Measurements from ENCODE around the gene LRRC4B.
"Not testable (repeated sequence)": the region's sequence is repeated elsewhere in the genome, so short reads cannot be mapped to it uniquely, and the experiment has no call there.

LRRC4B gene, protein sequence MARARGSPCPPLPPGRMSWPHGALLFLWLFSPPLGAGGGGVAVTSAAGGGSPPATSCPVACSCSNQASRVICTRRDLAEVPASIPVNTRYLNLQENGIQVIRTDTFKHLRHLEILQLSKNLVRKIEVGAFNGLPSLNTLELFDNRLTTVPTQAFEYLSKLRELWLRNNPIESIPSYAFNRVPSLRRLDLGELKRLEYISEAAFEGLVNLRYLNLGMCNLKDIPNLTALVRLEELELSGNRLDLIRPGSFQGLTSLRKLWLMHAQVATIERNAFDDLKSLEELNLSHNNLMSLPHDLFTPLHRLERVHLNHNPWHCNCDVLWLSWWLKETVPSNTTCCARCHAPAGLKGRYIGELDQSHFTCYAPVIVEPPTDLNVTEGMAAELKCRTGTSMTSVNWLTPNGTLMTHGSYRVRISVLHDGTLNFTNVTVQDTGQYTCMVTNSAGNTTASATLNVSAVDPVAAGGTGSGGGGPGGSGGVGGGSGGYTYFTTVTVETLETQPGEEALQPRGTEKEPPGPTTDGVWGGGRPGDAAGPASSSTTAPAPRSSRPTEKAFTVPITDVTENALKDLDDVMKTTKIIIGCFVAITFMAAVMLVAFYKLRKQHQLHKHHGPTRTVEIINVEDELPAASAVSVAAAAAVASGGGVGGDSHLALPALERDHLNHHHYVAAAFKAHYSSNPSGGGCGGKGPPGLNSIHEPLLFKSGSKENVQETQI

DNA sequence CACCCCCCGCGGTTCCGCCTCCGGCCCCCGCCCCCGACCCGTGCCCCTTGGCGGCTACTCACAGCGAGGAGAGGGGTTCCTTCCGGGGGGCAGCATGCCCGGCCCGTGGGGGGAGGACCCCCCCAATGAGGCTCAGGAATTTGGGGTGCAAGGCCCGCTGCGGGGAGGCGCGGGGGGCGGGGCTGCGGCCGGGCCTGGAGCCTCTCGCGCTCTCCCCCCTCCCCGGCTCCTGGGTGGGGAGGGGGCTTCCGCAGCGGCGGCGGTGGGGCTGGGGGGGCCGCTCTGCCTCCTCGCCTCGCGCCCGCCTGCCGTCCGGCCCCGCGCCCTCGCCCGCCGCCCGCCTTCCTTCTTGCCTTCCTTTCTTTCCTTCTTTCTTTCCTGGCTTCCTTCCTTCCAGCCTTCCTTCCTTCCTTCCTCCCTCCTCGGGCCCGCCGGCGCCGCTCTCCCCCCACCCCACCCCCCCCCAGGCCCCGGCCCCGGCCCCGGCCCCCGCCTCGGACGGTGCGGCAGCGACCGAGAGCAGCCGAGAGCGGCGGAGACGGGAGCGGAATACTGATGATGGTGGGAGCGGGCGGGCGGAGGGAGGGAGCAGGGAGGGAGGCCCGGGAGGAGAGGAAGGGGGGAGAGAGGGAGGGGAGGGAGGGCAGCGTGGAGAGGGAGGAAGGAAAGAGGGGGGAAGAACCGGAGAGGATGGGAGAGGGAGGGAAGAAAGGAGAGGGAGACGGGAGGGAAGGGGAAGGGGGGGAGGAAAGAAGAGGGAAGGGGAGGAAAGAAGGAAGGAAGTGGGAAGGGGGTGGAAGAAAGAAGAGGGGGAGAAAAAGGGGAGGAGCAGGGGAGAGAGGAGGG, at the start of gene LRRC4B:
TSS of gene LRRC4B (minus strand) at position 554 of the 846 bp plus-strand sequence. CDS start 19,597 bp downstream, outside the sequence.
- peak; percentile 27 for DNase-seq

DNA sequence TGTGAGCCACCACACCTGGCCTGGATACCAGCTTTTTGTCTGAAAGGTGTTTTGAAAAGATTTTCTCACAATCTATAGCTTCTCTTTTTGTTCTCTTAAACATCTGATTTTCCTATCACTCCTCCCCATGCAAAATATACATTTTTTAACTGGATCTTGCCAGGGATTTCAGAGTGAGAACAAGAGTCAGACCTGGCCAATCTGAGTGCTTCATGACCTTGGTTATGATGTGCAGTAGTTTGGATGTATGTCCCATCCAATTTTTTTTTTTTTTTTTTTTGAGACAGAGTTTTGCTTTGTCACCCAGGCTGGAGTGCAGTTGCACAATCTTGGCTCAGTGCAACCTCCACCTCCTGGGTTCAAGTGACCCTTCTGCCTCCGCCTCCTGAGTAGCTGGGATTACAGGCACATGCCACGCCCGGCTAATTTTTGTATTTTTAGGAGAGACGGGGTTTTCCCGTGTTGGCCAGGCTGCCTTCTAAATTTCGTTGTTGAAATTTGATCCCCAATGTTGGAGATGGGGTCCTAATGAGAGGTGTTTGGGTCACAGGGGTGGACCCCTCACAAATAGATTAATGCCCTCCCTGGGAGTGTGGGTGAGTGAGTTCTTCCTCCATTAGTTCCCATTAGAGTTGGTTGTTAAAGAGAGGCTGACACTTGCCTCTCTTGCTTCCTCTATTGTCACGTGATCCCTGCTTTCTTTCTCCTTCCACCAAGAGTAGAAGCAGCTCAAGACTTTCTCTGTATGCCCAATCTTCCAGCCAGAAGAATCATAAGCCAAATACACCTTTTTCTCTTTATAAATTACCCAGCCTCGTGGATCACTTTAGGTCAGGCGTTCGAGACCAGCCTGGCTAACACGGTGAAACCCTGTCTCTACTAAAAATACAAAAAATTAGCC, 44.5 kb upstream of the LRRC4B start:
- DNase-seq: not testable (repeated sequence)

DNA sequence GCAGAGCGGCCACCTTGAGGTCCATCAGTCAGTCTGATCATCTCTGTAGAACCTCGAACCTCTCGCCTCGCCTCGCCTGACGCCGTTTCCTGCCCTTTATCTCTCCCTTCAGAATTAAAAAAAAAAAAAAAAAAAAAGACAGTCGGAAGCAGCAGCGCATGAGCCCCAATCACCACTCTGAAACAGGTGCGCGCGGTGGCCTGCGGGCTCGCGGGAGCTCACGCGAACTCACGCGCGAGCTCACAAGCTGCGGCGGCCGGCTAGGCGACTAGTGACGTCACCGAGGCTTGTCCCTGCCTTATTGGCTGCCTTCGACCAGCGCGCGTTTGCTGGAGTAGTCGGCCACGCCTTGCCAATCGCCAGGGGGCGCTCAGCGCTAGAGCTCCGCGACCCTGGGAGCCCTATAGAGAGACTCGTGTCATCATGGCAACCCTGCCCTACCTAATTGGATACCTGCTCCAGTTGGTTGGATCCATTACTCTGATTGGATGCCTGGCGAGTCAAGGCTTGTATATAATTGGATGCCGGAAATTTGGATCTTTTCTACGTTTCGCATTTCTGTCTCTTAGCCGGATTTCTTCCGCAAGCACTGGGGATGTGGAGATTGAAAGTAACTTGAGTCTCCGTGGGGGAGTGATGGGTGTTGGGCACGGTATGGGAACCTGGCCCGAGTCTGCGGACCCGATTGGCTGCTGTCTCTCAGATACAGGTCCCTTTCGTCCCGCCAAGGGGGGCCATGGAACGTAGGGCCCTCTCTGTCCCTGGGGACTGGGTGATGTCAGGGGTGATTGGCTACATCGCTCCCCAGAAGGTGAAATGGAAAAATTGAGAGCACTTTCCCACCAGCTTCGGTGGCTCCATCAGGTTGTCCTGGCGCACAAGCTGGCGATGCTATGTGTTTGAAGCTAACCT, 39.9 kb upstream of the LRRC4B start:
- DNase-seq: no peak

DNA sequence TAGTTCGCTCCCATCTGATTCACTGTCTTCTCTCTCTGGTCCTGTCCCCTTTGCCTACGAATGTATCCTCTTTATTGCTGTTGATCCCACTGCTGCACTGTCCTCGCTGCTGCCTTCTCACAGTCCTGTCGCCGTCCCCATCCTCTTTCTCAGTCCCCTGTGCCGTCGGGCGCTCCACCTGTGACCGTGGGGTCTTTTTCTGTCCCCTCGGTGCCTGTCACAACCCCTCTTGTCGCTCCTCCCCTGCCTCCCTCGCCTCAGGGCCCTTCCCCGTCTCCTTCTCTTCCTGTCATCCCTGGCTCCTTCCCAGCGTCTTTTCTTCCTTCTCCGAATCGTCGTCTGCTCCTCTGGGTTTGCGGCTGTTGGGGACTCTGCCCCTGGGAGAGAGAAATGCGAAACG, 39.2 kb upstream of the LRRC4B start:
- no peak for DNase-seq

DNA sequence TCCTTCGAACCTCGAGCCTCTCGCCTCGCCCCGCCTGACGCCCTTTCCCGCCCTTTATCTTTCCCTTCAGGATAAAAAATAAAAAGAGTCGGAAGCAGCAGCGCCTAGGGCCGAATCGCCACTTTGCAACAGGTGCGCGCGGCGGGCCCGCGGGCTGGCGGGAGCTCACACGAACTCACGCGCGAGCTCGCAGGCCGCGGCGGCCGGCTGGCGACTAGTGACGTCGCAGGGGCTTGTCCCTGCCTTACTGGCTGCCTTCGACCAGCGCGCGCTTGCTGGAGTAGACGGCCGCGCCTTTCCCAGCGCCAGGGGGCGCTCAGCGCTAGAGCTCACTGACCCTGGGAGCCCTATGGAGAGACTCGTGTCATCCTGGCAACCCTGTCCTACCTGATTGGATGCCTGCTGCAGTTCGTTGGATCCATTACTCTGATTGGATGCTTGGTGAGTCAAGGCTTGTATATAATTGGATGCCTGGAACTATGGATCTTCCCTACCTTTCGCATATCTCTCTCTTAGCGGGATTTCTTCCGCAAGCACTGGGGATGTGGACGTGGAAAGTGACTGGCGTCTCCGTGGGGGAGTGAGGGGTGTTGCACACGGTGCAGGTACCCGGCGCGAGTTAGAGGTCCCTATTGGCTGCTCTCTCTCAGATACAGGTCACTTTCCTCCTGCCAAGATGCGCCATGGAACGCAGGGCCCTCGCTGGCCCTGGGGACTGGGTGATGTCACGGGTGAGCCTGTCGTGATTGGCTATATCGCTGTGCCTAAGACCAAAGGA, 38.0 kb upstream of the LRRC4B start:
- DNase-seq: not testable (repeated sequence)

DNA sequence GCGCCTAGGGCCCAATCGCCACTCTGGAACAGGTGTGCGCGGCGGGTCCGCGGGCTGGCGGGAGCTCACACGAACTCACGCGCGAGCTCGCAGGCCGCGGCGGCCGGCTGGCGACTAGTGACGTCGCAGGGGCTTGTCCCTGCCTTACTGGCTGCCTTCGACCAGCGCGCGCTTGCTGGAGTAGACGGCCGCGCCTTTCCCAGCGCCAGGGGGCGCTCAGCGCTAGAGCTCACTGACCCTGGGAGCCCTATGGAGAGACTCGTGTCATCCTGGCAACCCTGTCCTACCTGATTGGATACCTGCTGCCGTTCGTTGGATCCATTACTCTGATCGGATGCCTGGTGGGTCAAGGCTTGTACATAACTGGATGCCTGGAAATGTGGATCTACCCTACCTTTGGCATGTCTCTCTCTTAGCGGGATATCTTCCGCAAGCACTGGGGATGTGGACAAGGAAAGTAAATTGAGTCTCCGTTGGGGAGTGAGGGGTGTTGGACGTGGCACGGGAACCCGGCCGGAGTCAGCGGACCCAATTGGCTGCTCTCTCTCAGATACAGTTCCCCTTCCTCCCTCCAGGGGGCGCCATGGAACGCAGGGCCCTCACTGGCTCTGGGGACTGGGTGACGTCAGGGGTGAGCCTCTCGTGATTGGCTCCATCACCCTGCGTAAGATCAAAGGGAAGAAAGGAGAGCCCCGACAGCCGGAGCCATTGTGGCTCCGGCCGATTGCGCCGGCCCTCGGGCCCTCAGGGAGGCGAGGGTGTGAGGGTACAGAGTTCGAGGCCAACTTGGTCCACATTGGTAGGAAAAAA, 36.2 kb upstream of the LRRC4B start:
- not testable (repeated sequence) for DNase-seq

DNA sequence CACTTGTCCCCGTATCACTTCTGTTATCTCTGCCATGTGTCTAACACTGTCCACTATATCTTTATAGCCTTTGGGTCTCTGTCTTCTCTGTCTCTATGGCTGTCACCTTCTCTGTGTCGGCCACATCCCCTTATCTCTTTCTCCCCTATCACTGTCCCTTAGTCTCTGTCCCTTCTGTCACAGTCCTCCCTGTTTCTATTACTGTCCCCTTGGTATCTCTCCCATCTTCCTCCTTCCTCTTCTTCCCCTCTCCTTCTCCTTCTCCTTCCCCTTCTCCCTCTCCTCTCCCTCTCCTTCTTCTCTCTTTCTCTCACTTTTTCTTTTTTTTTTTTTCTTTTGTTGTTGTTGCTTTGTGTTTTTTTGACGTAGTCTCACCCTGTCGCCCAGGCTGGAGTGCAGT, 34.7 kb upstream of the LRRC4B start:
- no peak for DNase-seq

DNA sequence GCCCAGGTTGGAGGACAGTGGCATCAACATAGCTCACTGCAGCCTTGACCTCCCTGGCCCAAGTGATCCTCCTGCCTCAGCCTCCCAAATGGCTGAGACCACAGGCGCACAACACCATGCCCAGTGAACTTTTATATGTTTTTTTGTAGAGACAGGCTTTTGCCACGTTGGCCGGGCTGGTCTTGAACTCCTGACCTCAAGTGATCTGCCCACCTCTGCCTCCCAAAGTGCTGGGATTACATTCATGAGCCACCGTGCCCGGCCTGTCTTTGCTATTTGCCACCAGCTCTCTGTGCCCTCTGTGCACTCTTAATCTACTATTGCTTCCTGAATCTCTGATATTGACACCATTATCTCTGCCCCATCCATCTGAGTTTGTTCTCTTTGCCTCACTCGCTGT, 34.3 kb upstream of the LRRC4B start:
- no peak for DNase-seq

DNA sequence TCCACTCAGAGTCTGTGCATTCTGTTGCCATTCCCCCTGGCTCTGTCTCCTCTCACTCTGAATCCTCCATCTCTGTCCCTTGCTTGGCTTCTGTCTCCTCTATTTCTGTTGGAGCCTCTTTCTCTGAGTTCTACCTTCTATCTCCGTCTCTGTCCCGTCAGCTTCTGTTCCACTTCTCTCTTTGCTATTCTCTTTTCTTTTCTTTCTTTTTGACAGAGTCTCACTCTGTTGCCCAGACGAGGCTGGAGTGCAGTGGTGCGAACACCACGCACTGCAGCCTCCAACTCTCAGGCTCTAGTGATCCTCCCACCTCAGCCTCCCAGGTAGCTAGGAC, 33.8 kb upstream of the LRRC4B start:
- DNase-seq: no peak

DNA sequence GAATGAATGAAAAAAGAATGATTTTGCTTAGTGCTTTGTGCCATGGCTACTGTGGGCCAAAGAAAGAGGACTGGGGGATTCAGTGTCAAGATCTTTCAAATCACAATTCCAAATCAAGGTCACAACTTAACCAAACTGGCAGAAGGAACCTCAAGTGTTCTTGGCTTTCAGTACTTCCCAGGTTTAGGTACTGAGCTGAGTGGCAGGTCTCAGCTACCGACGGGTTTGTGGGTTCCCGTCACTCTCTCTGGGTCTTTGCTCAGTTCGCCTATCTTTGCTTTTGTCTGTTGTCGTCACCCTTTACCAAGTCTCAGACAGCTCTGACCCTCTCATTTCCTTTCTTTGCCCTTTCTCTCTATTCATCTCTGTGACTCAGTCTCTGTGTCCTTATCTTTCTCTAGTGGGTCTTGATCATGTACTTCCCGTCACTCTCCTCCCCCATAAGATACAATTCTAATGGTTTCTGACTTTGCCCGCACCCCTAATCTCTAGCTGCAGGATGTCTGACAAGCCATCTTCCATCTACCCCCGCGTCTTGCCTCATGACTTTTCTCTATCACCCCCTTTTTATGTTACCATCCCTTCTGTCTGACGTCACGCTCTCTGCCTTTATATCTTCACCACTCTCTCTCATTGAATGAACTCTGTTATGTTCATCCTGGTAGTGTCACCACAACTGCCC, 33.3 kb upstream of the LRRC4B start:
- DNase-seq: no peak

DNA sequence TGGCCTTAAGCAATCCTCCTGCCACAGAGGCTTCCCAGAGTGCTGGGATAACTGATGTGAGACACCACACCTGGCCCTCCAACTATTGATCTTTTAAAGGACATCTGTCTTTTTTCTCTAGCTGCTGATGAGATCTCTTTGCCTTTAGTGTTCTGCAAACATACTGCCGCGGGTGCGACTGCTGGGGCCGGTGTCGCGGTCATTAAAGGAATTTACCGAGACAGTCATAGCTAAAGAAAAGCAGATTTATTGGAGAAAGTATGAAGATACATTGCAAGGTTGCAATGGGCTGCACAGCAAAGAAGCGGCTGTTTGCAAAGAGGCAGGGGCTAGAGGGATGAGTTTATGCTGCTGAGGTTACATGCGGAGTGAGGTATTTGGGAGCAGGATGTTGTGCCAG, 31.2 kb upstream of the LRRC4B start:
- no peak for DNase-seq

DNA sequence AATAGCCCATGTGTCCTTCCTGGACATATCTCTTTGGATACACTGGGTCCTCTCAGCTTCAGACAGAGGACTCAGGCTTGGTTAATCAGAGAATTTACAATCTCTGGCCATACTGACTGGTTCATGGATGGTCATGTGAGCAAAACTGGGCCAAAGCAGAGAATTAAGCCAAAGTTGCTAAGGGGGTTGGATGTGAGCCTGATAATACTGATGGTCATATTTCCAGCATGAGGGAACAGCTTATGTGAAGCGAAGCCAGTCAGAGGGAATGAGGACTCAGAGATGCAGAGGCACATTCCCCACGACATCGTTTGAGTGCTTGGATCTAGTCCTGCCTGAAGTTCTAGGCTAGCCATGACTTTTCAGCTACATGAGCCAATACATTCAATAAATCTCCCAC, 22.0 kb upstream of the LRRC4B start:
- DNase-seq: no peak

DNA sequence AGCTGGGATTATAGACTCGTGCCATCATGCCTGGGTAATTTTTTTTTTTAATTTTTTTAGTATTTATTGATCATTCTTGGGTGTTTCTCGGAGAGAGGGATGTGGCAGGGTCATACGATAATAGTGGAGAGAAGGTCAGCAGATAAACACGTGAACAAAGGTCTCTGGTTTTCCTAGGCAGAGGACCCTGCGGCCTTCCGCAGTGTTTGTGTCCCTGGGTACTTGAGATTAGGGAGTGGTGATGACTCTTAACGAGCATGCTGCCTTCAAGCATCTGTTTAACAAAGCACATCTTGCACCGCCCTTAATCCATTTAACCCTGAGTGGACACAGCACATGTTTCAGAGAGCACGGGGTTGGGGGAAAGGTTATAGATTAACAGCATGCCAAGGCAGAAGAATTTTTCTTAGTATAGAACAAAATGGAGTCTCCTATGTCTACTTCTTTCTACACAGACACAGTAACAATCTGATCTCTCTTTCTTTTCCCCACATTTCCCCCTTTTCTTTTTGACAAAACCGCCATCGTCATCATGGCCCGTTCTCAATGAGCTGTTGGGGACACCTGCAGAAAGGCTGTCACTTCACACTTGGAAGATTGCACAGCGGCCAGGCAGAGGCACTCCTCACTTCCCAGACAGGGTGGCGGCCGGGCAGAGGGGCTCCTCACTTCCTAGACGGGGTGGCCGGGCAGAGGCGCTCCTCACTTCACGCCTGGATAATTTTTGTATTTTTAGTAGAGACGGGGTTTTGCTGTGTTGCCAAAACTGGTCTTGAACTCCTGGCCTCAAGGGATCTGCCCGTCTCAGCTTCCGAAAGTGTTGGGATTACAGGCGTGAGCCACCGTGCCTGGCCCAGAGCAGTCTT, 13.8 kb upstream of the LRRC4B start:
- not testable (repeated sequence) for DNase-seq

DNA sequence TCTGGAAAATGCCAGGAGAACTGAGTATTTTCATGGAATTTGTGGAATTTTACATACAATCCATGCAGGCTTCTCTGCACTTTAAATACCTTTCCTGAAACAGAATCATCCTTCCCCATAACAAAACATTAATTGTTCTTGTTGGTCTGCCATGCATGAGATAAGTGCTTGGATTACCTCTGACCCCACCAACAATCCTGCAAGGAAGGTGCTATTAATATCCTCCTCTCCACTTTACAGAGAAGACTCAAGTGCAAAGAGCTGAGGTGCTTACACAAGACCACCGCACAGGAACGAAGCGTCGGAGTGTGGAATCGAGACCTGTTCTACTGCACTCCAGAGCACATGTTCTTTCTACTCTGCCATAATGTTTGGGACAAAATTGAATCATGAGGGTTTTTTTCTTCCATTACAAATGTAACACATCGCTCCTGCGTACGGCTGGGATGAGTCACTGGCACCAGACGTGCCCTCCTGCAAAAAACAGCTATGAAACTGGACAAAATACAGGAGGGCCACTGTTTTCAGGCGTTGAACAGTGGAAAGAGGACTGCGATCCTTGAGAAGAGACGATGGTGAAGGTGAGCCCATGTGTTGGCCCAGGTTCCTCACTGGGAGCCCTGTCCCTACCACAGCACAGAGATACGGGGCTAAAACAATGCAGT, 12.9 kb upstream of the LRRC4B start:
- no peak for DNase-seq

DNA sequence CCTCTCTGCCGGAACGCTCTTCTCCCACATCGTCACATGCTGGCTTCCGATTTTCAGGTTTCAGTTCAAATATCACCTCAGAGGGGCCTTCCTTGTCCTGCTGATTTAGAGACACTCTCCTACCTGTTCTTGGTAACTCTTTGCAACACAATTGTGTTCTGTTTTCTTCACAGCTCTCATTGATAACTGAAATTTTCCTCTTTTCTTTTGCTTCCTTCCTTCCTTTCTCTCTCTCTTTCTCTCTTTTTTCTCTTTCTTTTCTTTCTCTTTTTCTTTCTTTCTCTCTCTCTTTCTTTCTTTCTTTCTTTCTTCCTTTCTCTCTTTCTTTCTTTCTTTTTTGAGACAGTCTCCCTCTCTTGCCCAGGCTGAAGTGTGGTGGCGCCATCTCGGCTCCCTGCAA, 12.0 kb upstream of the LRRC4B start:
- DNase-seq: no peak

DNA sequence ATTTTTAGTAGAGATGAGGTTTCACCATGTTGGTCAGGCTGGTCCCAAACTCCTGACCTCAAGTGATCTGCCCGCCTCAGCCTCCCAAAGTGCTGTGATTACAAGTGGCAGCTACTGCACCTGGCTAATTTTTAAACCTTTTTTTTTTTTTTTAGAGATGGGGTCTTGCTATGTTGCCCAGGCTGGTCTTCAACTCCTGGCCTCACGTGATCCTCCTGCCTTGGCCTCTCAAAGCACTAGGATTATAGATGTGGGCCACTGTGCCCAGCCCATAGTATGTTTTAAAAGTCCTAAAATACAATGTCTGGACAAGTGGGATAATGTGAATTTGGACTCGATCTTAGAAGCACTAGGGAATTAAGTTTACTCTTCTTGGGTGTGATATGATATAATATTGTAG, 8.5 kb upstream of the LRRC4B start:
- not testable (repeated sequence) for DNase-seq

DNA sequence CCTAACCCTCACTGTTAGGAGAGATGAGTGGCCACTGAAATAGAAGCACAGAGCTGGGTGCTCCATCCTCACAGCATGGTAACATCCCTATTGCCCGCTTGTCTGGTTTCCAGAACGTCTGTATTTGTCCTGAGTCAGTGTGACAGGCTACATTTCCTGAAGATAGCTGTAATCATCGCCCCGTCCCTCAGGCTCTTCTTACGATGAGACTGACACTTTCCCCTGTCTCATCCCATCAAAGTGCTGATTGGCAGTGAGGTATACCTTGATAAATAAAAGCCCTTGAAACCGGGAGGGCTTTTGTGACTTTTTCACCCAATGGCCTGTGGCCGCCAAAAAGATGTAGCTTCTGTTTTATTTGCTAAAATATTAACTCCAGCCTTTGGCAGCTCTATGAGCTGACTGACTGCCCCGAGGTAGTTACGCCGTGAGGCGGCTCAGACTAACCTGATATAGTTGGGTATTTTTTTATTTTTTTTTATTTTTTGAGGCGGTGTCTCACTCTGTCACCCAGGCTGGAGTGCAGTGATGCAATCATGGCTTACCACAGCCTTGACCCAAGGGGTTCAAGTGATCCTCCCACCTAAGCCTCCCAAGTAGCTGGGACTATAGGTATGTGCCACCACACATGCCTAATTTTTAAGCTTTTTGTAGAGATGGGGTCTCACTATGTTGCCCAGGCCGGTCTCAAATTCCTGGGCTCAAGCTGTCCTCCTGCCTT, 5.7 kb upstream of the LRRC4B start:
- DNase-seq: no peak

All from NCI-H1105 (cell line).